ENCODE data around the gene CDH6.

The CDH6 gene

GRCh38 chr5:31236339-31236738 lies 42.9 kb downstream of the CDH6 start:
- H3K4me1 ChIP-seq = peaks cover 8% of the 10 kb centered on the region
- TF ChIP-seq Cebpa-rat (IDR thresholded peaks at IDR 0.05) = no peak

DNA sequence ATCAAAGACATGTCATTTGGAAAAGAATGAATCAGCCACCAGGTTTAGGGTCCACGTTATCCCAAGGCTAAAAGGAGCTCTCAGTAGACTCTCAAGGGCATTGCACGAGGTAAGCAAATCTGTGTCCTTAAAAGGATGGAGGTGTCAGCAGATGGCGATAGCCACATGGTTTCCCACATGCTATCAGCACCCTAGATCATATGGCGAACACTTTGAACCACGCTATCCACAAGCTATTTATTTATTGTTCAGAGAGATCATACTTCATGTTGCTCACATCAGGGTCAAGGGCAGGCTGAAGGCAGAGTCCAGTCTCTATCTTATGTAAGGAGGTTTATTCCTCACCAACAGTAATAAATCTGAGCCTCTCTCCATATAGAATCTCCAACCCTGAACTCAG lies 43.7 kb downstream of the CDH6 start:
- no peak overlapping the region for H3K4me3 ChIP-seq
- no peaks in the 10 kb centered on the region for H4K20me1 ChIP-seq
- no peak overlapping the region for H3K9ac ChIP-seq
- H3K4me1 ChIP-seq = peaks cover 8% of the 10 kb centered on the region
- no peaks in the 10 kb centered on the region for H3K27me3 ChIP-seq
- no peaks in the 10 kb centered on the region for H3K9me3 ChIP-seq
- no peak for TF ChIP-seq Cebpa-rat (IDR thresholded peaks at IDR 0.05)
- no peaks in the 10 kb centered on the region for H3K36me3 ChIP-seq
- no peak overlapping the region for H3K4me2 ChIP-seq
- no peak overlapping the region for H3K27ac ChIP-seq

More at GRCh38 chr5:31236339-31236738, 42.9 kb downstream of the CDH6 start:
- H3K9ac ChIP-seq = no peak overlapping the region
- H3K4me3 ChIP-seq = no peak overlapping the region
- H3K27me3 ChIP-seq = no peaks in the 10 kb centered on the region
- H4K20me1 ChIP-seq = no peaks in the 10 kb centered on the region
- H3K9me3 ChIP-seq = no peaks in the 10 kb centered on the region
- no peak overlapping the region for H3K4me2 ChIP-seq
- H3K27ac ChIP-seq = no peak overlapping the region
- H3K36me3 ChIP-seq = no peaks in the 10 kb centered on the region

GRCh38 chr5:31238497-31238896 lies 45.0 kb downstream of the CDH6 start:
- Histone ChIP-seq H3K4me2 (no peak overlapping the region), H3K27me3 (no peaks in the 10 kb centered on the region), H3K4me3 (no peak overlapping the region), H3K4me1 (peaks cover 8% of the 10 kb centered on the region), H3K36me3 (no peaks in the 10 kb centered on the region), H3K9ac (no peak overlapping the region), H3K27ac (no peak overlapping the region), H3K9me3 (no peaks in the 10 kb centered on the region), H4K20me1 (no peaks in the 10 kb centered on the region)
- TF ChIP-seq Cebpa-rat (IDR thresholded peaks at IDR 0.05) = no peak

DNA sequence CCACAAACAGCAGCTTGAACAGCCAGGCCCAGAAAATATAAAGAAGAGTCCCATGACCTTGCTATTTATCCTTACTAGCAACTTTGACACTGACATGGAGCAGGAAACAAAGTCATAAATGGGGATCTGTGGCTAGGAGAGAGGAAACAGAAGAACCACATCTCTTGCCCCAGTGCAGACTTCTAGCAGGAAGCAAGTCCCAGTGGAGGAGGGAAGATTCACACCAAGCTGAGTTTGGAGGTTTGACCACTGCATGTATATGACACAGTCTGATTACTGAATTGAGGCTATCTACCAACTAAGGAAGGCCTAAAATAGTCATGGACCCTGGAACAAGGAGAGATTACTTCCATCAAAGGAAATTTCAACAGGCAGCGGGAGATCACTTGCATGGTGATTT lies 51.4 kb downstream of the CDH6 start:
- Histone ChIP-seq H3K9me3 (no peaks in the 10 kb centered on the region), H3K9ac (no peak overlapping the region), H3K4me3 (no peak overlapping the region), H3K27ac (no peak overlapping the region), H3K36me3 (no peaks in the 10 kb centered on the region), H3K27me3 (no peaks in the 10 kb centered on the region), H3K4me2 (peak overlapping the region; percentile 15; the same call in 1 of the 2 replicates), H4K20me1 (no peaks in the 10 kb centered on the region), H3K4me1 (peaks cover 8% of the 10 kb centered on the region)
- TF ChIP-seq Cebpa-rat (IDR thresholded peaks at IDR 0.05) = no peak

- no peaks in the 10 kb centered on the region for H3K36me3 ChIP-seq
- H4K20me1 ChIP-seq = no peaks in the 10 kb centered on the region
- H3K9me3 ChIP-seq = no peaks in the 10 kb centered on the region
- no peak overlapping the region for H3K4me3 ChIP-seq
- no peak overlapping the region for H3K4me2 ChIP-seq
- H3K27me3 ChIP-seq = no peaks in the 10 kb centered on the region
- no peak for TF ChIP-seq Cebpa-rat (IDR thresholded peaks at IDR 0.05)
- H3K4me1 ChIP-seq = peaks cover 8% of the 10 kb centered on the region
- H3K9ac ChIP-seq = no peak overlapping the region
- H3K27ac ChIP-seq = no peak overlapping the region
Observed at GRCh38 chr5:31247381-31247780, 53.9 kb downstream of the CDH6 start.

GRCh38 chr5:31250201-31250600 lies 56.7 kb downstream of the CDH6 start:
- Histone ChIP-seq H3K36me3 (no peaks in the 10 kb centered on the region), H3K27me3 (no peaks in the 10 kb centered on the region), H3K4me2 (no peak overlapping the region), H3K4me3 (no peak overlapping the region), H4K20me1 (no peaks in the 10 kb centered on the region), H3K4me1 (peaks cover 2% of the 10 kb centered on the region), H3K9me3 (no peaks in the 10 kb centered on the region), H3K27ac (no peak overlapping the region), H3K9ac (no peak overlapping the region)
- TF ChIP-seq Cebpa-rat (IDR thresholded peaks at IDR 0.05) = no peak

DNA sequence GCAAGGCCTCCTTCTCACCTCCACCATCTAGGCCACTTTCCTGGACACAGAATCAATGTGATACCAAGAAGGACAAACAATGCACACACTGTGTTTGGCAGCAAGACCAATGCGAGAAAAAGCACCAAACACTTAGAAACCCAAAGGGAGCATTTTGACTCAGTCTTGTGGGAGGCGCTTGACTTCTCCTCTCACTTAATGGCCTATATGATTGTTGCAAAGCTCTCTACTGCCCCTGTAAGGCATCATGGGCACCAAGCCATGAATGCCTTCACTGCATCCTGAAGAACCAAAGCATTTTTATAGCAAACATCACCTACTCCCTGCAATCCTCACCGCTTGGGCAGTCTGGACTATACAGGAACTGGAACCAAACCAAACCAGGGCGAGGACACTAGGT lies 57.5 kb downstream of the CDH6 start:
- H3K4me1 ChIP-seq = no peaks in the 10 kb centered on the region
- H4K20me1 ChIP-seq = no peaks in the 10 kb centered on the region
- H3K4me3 ChIP-seq = no peak overlapping the region
- H3K27me3 ChIP-seq = no peaks in the 10 kb centered on the region
- H3K36me3 ChIP-seq = no peaks in the 10 kb centered on the region
- H3K9ac ChIP-seq = no peak overlapping the region
- no peak overlapping the region for H3K4me2 ChIP-seq
- H3K27ac ChIP-seq = no peak overlapping the region
- H3K9me3 ChIP-seq = no peaks in the 10 kb centered on the region
- TF ChIP-seq Cebpa-rat (IDR thresholded peaks at IDR 0.05) = no peak

DNA sequence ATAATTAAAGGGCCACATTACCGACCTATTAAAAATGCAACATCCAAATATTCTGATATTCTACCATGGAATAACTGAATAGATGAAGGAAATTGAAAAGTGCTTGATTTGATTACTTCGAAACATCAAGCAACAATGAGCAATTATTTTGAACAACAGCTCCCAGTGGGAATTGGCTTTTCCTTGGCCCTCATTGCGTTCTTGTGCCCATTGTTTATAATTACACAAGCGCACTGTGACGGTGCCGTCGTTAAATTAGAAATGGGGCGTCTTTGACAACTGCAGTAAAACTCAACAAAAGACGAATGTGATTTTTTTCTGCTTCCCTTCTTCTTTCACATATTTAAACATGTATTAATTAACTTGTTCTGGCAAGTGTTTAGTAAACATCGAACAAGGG lies 61.6 kb downstream of the CDH6 start:
- no peaks in the 10 kb centered on the region for H3K4me1 ChIP-seq
- H3K4me3 ChIP-seq = no peak overlapping the region
- H3K27ac ChIP-seq = no peak overlapping the region
- H4K20me1 ChIP-seq = no peaks in the 10 kb centered on the region
- H3K36me3 ChIP-seq = no peaks in the 10 kb centered on the region
- no peaks in the 10 kb centered on the region for H3K9me3 ChIP-seq
- no peaks in the 10 kb centered on the region for H3K27me3 ChIP-seq
- no peak overlapping the region for H3K9ac ChIP-seq
- no peak overlapping the region for H3K4me2 ChIP-seq
- TF ChIP-seq Cebpa-rat (IDR thresholded peaks at IDR 0.05) = no peak

DNA sequence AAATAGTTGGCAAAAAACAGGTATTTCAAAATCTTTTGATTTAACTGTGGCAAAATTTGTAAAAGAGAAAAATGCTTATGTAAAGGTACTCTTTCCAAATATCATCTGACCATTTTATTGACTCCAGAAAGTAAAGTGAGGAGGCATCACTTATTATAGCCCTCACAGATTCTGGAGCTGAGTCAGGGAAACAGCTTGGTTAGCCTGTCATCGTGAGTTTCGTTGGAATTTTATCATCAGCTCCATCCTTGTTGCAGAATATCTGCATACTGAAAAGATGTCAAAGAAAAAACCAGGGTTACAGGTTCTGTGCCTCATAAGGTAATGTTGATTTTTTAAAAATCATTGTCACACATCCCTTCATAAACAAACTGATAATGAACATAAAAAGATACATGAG lies 74.8 kb downstream of the CDH6 start:
- no peaks in the 10 kb centered on the region for H3K9me3 ChIP-seq
- no peak for TF ChIP-seq Cebpa-rat (IDR thresholded peaks at IDR 0.05)

GRCh38 chr5:31268686-31269085 lies 75.2 kb downstream of the CDH6 start:
- Histone ChIP-seq H3K4me1 (peaks cover 6% of the 10 kb centered on the region), H3K36me3 (no peaks in the 10 kb centered on the region), H3K4me2 (no peak overlapping the region), H3K9ac (no peak overlapping the region), H3K27me3 (no peaks in the 10 kb centered on the region), H3K4me3 (no peak overlapping the region), H3K27ac (no peak overlapping the region), H4K20me1 (no peaks in the 10 kb centered on the region), H3K9me3 (no peaks in the 10 kb centered on the region)
- TF ChIP-seq Cebpa-rat (IDR thresholded peaks at IDR 0.05) = no peak

More for the DNA sequence above, 74.8 kb downstream of the CDH6 start:
- Histone ChIP-seq H4K20me1 (no peaks in the 10 kb centered on the region), H3K27me3 (no peaks in the 10 kb centered on the region), H3K27ac (no peak overlapping the region), H3K4me1 (peaks cover 2% of the 10 kb centered on the region; the same call in 1 of the 2 replicates), H3K4me3 (no peak overlapping the region), H3K36me3 (no peaks in the 10 kb centered on the region), H3K4me2 (no peak overlapping the region), H3K9ac (no peak overlapping the region)

DNA sequence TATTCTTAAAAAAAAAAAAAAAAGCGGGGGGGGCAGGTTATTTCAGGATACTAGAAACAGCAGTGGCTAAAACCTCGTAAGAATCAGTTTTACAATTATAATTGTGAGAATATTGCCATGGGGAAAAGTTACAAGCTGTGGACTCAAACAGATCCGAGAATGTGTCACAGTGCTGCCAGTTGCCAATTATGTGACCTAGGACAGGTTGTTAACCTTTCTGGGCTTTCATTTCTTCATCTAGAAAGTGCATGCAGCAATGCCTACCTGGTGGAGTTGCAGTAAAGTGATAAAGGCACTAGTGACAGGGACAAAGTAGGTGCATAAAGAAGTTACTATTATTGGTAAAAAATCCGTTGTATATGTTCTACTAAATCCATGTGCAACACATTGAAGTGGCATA lies 75.8 kb downstream of the CDH6 start:
- no peak for TF ChIP-seq Cebpa-rat (IDR thresholded peaks at IDR 0.05)

More for the DNA sequence above, 75.8 kb downstream of the CDH6 start:
- no peaks in the 10 kb centered on the region for H3K9me3 ChIP-seq
- no peak overlapping the region for H3K9ac ChIP-seq
- H3K27ac ChIP-seq = no peak overlapping the region
- no peaks in the 10 kb centered on the region for H4K20me1 ChIP-seq
- H3K4me1 ChIP-seq = peaks cover 12% of the 10 kb centered on the region
- no peaks in the 10 kb centered on the region for H3K27me3 ChIP-seq
- no peak overlapping the region for H3K4me3 ChIP-seq
- H3K36me3 ChIP-seq = no peaks in the 10 kb centered on the region
- no peak overlapping the region for H3K4me2 ChIP-seq

All from BLaER1 (cell line).